Endothelial cell of umbilical vein (primary cell): ENCODE data around the gene NCKAP5. TPM values are rescaled to one million over a fixed set of nuclear protein-coding genes. Genes with fewer than 3 reads are reported as not detected.

Experiments
- BruUV-seq: library from RNA; stranded (reverse); fragments of 400-500 nt; replicated peaks from 2 replicates; lab custom pipeline; 2021; lab: Mats Ljungman, UMichigan
- CTCF ChIA-PET: fragments of 300-600, 350-600 bp; sonication (Branson Sonifier 250); formaldehyde crosslinking; loops from one replicate; lab custom pipeline; 2021; ENCODE audit warnings: antibody characterized with exemption, inconsistent platforms; lab: Charles Lee
- POLR2A ChIA-PET: fragments of 300-600, 350-600 bp; sonication (Branson Sonifier 250); formaldehyde crosslinking; loops from one replicate; lab custom pipeline; 2021; ENCODE audit warnings: antibody characterized with exemption, inconsistent platforms; lab: Charles Lee
- DNase-seq: peaks from one replicate; pipeline ENCODE4 v3.0.0-alpha.2; 2011; ENCODE audit warnings: low read depth, low spot score
- FAIRE-seq: peaks from 2 replicates; lab custom pipeline; 2011; peaks lifted over from hg19 to GRCh38; lab: Jason Lieb, UNC
- H2AFZ ChIP-seq: 2 replicates; pipeline ENCODE4 v1.6.0; 2012; ENCODE audit warnings: low read depth, low read length, control low read depth, inconsistent platforms
- H3K27ac ChIP-seq: 2 replicates; pipeline ENCODE4 v1.5.1; 2011; ENCODE audit warnings: low read depth, mild to moderate bottlenecking, control low read depth, low read length, moderate library complexity; ENCODE audit not compliant: insufficient read depth
- H3K27me3 ChIP-seq, 2 experiments: 2 replicates each; pipeline versions ENCODE4 v1.6.0 to v1.6.1; 2011; ENCODE audit warnings: low read length in 2 of 2, mixed read lengths in 1 of 2; ENCODE audit not compliant: control insufficient read depth in 2 of 2, insufficient read depth in 2 of 2
- H3K36me3 ChIP-seq, 2 experiments: 2 replicates in 1 of 2; 3 replicates in 1 of 2; pipeline ENCODE4 v1.5.1; 2011; ENCODE audit warnings: low read length in 2 of 2, mild to moderate bottlenecking in 1 of 2, moderate library complexity in 1 of 2; ENCODE audit not compliant: control insufficient read depth in 2 of 2, insufficient read depth in 2 of 2; ENCODE audit errors: extremely low read depth in 1 of 2
- H3K4me1 ChIP-seq: 3 replicates; pipeline ENCODE4 v1.5.1; 2011; ENCODE audit warnings: mild to moderate bottlenecking, low read length; ENCODE audit not compliant: control insufficient read depth, insufficient read depth; ENCODE audit errors: extremely low read depth
- H3K4me2 ChIP-seq: 2 replicates; pipeline ENCODE4 v1.6.1; 2011; ENCODE audit warnings: low read length, control low read depth, mixed read lengths; ENCODE audit not compliant: insufficient read depth
- H3K4me3 ChIP-seq, 3 experiments: fragments of 200-600 bp in 1 of 3; sonication (generic), shearing (Covaris generic) in 1 of 3; replicated peaks in 1 of 3; 2 replicates each; pipeline ENCODE4 v1.5.1; 2011 to 2016; ENCODE audit warnings: control low read depth in 3 of 3, low read length in 3 of 3, mild to moderate bottlenecking in 2 of 3, inconsistent platforms in 1 of 3, low read depth in 1 of 3, moderate library complexity in 1 of 3; ENCODE audit not compliant: insufficient read depth in 1 of 3
- H3K79me2 ChIP-seq: 2 replicates; pipeline ENCODE4 v1.6.0; 2012; ENCODE audit warnings: low read length, inconsistent platforms; ENCODE audit not compliant: control insufficient read depth, insufficient read depth
- H3K9ac ChIP-seq: replicated peaks from 2 replicates; pipeline ENCODE3; 2011; ENCODE audit warnings: low read length, control low read depth; ENCODE audit not compliant: insufficient read depth; ENCODE audit errors: extremely low read depth
- H3K9me1 ChIP-seq: replicated peaks from 3 replicates; pipeline ENCODE4 v1.6.0; 2011; ENCODE audit warnings: mild to moderate bottlenecking, low read length; ENCODE audit not compliant: control insufficient read depth, insufficient read depth; ENCODE audit errors: extremely low read depth
- H3K9me3 ChIP-seq: replicated peaks from 2 replicates; pipeline ENCODE4 v1.5.1; 2012; ENCODE audit warnings: low read length, inconsistent platforms; ENCODE audit not compliant: control insufficient read depth, insufficient read depth
- H4K20me1 ChIP-seq: replicated peaks from 2 replicates; pipeline ENCODE3; 2011; ENCODE audit warnings: mild to moderate bottlenecking, low read length; ENCODE audit not compliant: control insufficient read depth, insufficient read depth; ENCODE audit errors: extremely low read depth
- GATA2 ChIP-seq: IDR thresholded peaks from 2 replicates; pipeline ENCODE4 v1.7.0; 2011; ENCODE audit warnings: low read depth, mild to moderate bottlenecking, moderate library complexity, mixed read lengths, low read length; ENCODE audit not compliant: insufficient read length, insufficient read depth
- dilution Hi-C: fragments of 300-500 bp; cut with MboI; formaldehyde crosslinking; loops from one replicate; pipeline ENCODE4 v1.15.0; 2019; ENCODE audit warnings: low sequenced_read_pairs; ENCODE audit not compliant: extremely low pct_ligation_motif_present
- intact Hi-C: fragments of 100-400 bp; cut with micrococcal nuclease; formaldehyde crosslinking; loops from one replicate; pipeline ENCODE4 v1.10.0; 2022
- polyA plus RNA-seq, 4 experiments: library from polyadenylated mRNA; depleted of rRNA in 3 of 4; stranded (reverse) in 3 of 4; unstranded in 1 of 4; fragments of >200 nt; gene quantifications; 2 replicates each; pipeline versions ENCODE4 v1.2.1 to v1.2.3, GENCODE V29; 2011 to 2012; ENCODE audit warnings: missing spikeins in 1 of 4
- total RNA-seq: library from RNA; stranded (reverse); gene quantifications from 2 replicates; pipeline ENCODE4 v1.2.3, GENCODE V29; 2021
- TF ChIP-seq, protein P1 (sequence below), 2 donors: IDR thresholded peaks; 1 replicate in 1 of 2; 2 replicates in 1 of 2; pipeline ENCODE4 v1.5.1; 2011; ENCODE audit warnings: low read length in 2 of 2, mild to moderate bottlenecking in 2 of 2, moderate library complexity in 2 of 2, control low read depth in 1 of 2, inconsistent platforms in 1 of 2, low read depth in 1 of 2; ENCODE audit not compliant: insufficient read depth in 1 of 2; ENCODE audit errors: extremely low read depth in 1 of 2

Gene NCKAP5
- total and polyA plus RNA-seq, 2 donors (not counting 3 experiments of a cell fraction or from before 2014, with no cell fraction given): 0.47 to 3.3 TPM

DNA sequence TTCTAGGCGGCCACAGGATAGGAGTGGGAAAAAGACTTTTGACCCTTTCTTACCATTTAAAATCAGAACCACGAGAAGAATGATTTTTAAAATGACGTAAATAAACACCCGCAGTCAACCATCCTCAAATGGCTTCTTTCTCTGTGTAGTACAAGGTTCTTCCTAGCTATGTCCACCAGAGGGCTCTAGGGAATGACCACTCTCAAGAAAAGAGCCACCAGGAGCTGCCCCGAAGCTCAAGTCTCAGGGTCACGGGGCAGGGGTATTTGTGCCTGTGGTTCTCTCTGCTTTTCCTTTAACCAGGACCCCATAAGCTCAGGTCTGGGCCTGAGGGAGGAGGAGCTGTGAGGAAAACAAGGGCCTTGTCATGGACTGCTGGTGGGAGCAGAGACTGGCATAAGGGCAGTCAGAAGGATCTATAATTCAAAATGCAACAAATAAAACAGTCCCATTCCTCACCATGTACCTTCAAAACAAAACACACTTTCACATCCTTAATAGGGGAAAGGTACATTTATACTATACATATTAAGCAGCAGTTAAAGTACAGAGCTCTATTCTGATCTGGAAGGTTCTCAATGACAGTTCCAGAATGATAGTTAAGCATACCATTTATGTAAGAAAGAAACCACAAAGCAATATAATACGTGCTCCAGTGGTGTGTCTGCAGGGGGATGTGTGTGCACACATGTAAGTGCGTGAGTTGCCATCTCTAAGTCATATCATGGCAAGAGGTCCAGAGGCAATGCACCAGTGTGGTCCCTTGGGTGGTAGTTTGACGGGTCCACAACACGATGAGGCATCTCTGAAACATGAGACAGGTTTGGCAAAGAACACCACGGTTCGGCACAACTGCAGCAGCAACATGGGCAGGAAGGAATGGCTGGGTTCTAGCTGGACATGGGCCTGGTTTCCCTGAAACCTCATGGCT lies 916.9 kb downstream of the NCKAP5 start:
- peak; percentile 81 for FAIRE-seq
- BruUV-seq: no TSS peak
- Histone ChIP-seq H3K36me3 (peaks cover 0 to 13% of the 10 kb centered on the region in 2 experiments), H3K9ac (no peak overlapping the region), H3K79me2 (peaks cover 2% of the 10 kb centered on the region), H3K27ac (no peak overlapping the region), H3K9me3 (no peaks in the 10 kb centered on the region), H3K4me2 (no peak overlapping the region), H4K20me1 (peaks cover 7% of the 10 kb centered on the region), H3K4me3 (no peak overlapping the region), H3K4me1 (peaks cover 2% of the 10 kb centered on the region), H2AFZ (peak overlapping the region; percentile 77), H3K9me1 (peaks cover 2% of the 10 kb centered on the region), H3K27me3 (no peaks in the 10 kb centered on the region)
- intact Hi-C loops: loop anchor here (1.0 to 10.0 kb wide), 5 partner anchors 20 to 1193 kb away; no protein-coding TSS in a partner anchor
- CTCF ChIA-PET: interaction anchor here (0.6 to 3.5 kb wide), 18 partner anchors 8 to 1193 kb away, joined by 3 to 51 read pairs (median 4); partner anchors contain the start of gene LYPD1
- TF ChIP-seq, protein P1, sequence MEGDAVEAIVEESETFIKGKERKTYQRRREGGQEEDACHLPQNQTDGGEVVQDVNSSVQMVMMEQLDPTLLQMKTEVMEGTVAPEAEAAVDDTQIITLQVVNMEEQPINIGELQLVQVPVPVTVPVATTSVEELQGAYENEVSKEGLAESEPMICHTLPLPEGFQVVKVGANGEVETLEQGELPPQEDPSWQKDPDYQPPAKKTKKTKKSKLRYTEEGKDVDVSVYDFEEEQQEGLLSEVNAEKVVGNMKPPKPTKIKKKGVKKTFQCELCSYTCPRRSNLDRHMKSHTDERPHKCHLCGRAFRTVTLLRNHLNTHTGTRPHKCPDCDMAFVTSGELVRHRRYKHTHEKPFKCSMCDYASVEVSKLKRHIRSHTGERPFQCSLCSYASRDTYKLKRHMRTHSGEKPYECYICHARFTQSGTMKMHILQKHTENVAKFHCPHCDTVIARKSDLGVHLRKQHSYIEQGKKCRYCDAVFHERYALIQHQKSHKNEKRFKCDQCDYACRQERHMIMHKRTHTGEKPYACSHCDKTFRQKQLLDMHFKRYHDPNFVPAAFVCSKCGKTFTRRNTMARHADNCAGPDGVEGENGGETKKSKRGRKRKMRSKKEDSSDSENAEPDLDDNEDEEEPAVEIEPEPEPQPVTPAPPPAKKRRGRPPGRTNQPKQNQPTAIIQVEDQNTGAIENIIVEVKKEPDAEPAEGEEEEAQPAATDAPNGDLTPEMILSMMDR (IDR thresholded peaks at IDR 0.05; ENCODE audit: extremely low read depth in 1 of 2, insufficient read depth in 1 of 2, low read depth in 1 of 2, low read length in 2 of 2): peak; percentile 56 to 80
- TF ChIP-seq GATA2: no peak
- peak; percentile 73 for DNase-seq
- POLR2A ChIA-PET: no interaction called here
- dilution Hi-C loops: no loop called here
